K562 (cell line): ENCODE data around the gene CTBP2. TPM values are rescaled to one million over a fixed set of nuclear protein-coding genes. Genes with fewer than 3 reads are reported as not detected.
A peak's percentile ranks its signal among the peaks of the same experiment; 100 is the strongest.

ENCODE experiments used
- CHAMP1 ChIP-seq: fragments of 450-650 bp; IDR thresholded peaks from 2 replicates; pipeline ENCODE4 v1.6.1; 2016; ENCODE audit warnings: mild to moderate bottlenecking
- EP300 ChIP-seq: IDR thresholded peaks from 2 replicates; pipeline ENCODE4 v1.6.1; 2012; ENCODE audit warnings: low read length, improper control_type of control experiment
- ETS1 ChIP-seq: conservative IDR thresholded peaks from 2 replicates; pipeline ENCODE4 v1.6.1; 2011; ENCODE audit warnings: low read depth, mild to moderate bottlenecking, low read length; ENCODE audit not compliant: control insufficient read depth
- FOXP1 ChIP-seq: sonication (generic); formaldehyde crosslinking; IDR thresholded peaks from 2 replicates; pipeline ENCODE4 v1.8.0; 2022; ENCODE audit warnings: mild to moderate bottlenecking, missing genetic modification reagents
- KLF16 ChIP-seq: IDR thresholded peaks from 2 replicates; pipeline ENCODE4 v1.6.1; 2016; ENCODE audit warnings: antibody characterized with exemption
- NCOR1 ChIP-seq: fragments of 450-650 bp; IDR thresholded peaks from 2 replicates; pipeline ENCODE4 v1.6.1; 2016; ENCODE audit warnings: mild to moderate bottlenecking, moderate library complexity
- POLR2AphosphoS5 ChIP-seq: IDR thresholded peaks from 2 replicates; pipeline ENCODE4 v1.6.1; 2011; ENCODE audit warnings: mild to moderate bottlenecking, low read depth, low read length, moderate library complexity; ENCODE audit not compliant: control insufficient read depth, insufficient read depth
- PRDM10 ChIP-seq: fragments of 450-650 bp; IDR thresholded peaks from 2 replicates; pipeline ENCODE4 v1.6.1; 2018; ENCODE audit not compliant: partially characterized antibody
- RFX5 ChIP-seq: IDR thresholded peaks from 2 replicates; pipeline ENCODE4 v1.6.1; 2011; ENCODE audit warnings: low read depth, mild to moderate bottlenecking, improper control_type of control experiment, low read length
- SIX5 ChIP-seq, 2 experiments: IDR thresholded peaks; 2 replicates each; pipeline ENCODE4 v1.6.1; 2011; ENCODE audit warnings: low read length in 2 of 2, borderline replicate concordance in 1 of 2, low read depth in 1 of 2, mild to moderate bottlenecking in 1 of 2, moderate library complexity in 1 of 2; ENCODE audit not compliant: insufficient read depth in 1 of 2
- SMARCA5 ChIP-seq: fragments of 450-650 bp; IDR thresholded peaks from 2 replicates; pipeline ENCODE4 v1.6.1; 2016
- TAF15 ChIP-seq: fragments of 200-400 bp; formaldehyde crosslinking; IDR thresholded peaks from 2 replicates; pipeline ENCODE4 v1.6.1; 2017; ENCODE audit warnings: mild to moderate bottlenecking, low read depth, low read length, moderate library complexity
- TAL1 ChIP-seq: fragments of 450-650 bp; IDR thresholded peaks from 2 replicates; pipeline ENCODE4 v1.6.1; 2016; ENCODE audit warnings: mild to moderate bottlenecking
- TCF3 ChIP-seq: sonication (generic); formaldehyde crosslinking; IDR thresholded peaks from 2 replicates; pipeline ENCODE4 v1.4.0; 2020; ENCODE audit warnings: mild to moderate bottlenecking, missing genetic modification reagents
- TEAD2 ChIP-seq: fragments of 450-650 bp; IDR thresholded peaks from 2 replicates; pipeline ENCODE4 v1.6.1; 2016; ENCODE audit warnings: missing genetic modification characterization, control low read depth, missing compliant biosample characterization
- TEAD4 ChIP-seq, 2 experiments: sonication (generic) in 1 of 2; formaldehyde crosslinking in 1 of 2; IDR thresholded peaks; 2 replicates each; pipeline versions ENCODE4 v1.6.1 to v1.8.0; 2012 to 2022; ENCODE audit warnings: borderline replicate concordance in 1 of 2, inconsistent platforms in 1 of 2, low read length in 1 of 2, mild to moderate bottlenecking in 1 of 2, missing genetic modification reagents in 1 of 2
- THRA ChIP-seq: fragments of 450-650 bp; IDR thresholded peaks from 2 replicates; pipeline ENCODE4 v1.6.1; 2017; ENCODE audit warnings: mild to moderate bottlenecking, moderate library complexity
- ZNF224 ChIP-seq: sonication (generic); formaldehyde crosslinking; IDR thresholded peaks from 2 replicates; pipeline ENCODE4 v1.8.0; 2022; ENCODE audit warnings: mild to moderate bottlenecking, missing genetic modification reagents
- ZNF668 ChIP-seq: fragments of 250-450 bp; sonication (Bioruptor Pico); IDR thresholded peaks from 2 replicates; pipeline ENCODE4 v1.8.0; 2022; ENCODE audit warnings: mild to moderate bottlenecking, inconsistent platforms
- polyA plus RNA-seq, 8 experiments: library from polyadenylated mRNA; depleted of rRNA in 4 of 8; stranded (reverse) in 5 of 8; unstranded in 3 of 8; fragments of >200 nt; fragmentation: Nextera tagmentation in 2 of 8; fragmentation: Illumina TruSeq in 1 of 8; extraction: Ambion mirVana in 2 of 8; extraction: Trizol in 1 of 8; gene quantifications; 2 replicates each; pipeline versions ENCODE4 v1.2.1 to v1.2.3, GENCODE V29; 2011 to 2014; ENCODE audit warnings: inconsistent platforms in 1 of 8, missing spikeins in 1 of 8
- total RNA-seq, 7 experiments: library from RNA; depleted of rRNA in 6 of 7; stranded (reverse); fragments of >200 nt in 6 of 7; fragmentation: Illumina TruSeq in 2 of 7; extraction: Trizol in 2 of 7; gene quantifications; 2 replicates each; pipeline versions ENCODE4 v1.2.1 to v1.2.3, GENCODE V29; 2011 to 2021; ENCODE audit warnings: low replicate concordance in 1 of 7

The CTBP2 gene
- total and polyA plus RNA-seq, 9 of the 15 experiments (the other 6 are each of a cell fraction or from before 2014, with no cell fraction given): 1.3 to 8.8 (median 5.1) TPM

GRCh38 chr10:125141860-125142484 lies 18.4 kb downstream of the CTBP2 start (continued):
- peak; percentile 18 for TF ChIP-seq PRDM10
- TF ChIP-seq NCOR1: peak; percentile 68
- peak; percentile 78 for TF ChIP-seq TCF3 (CRISPR knock-in tag)
- no peak for TF ChIP-seq CHAMP1
- TF ChIP-seq TEAD2: no peak
- TF ChIP-seq EP300: peak; percentile 56; the same call in 1 of the 2 replicates
- no peak for TF ChIP-seq TAF15
- TF ChIP-seq ZNF224 (CRISPR knock-in tag): no peak
- 0 out of 2 replicates have a peak, but pooled peaks have one; percentile 36 for TF ChIP-seq ETS1
- TF ChIP-seq ZNF668 (CRISPR knock-in tag): no peak
- TF ChIP-seq TEAD4 (IDR thresholded peaks at IDR 0.05; ENCODE audit: low read length): peak; percentile 70
- no peak for TF ChIP-seq TEAD4 (CRISPR knock-in tag; IDR thresholded peaks at IDR 0.05; ENCODE audit: borderline replicate concordance)
- peak; percentile 71; the same call in 1 of the 2 replicates for TF ChIP-seq POLR2AphosphoS5
- peak; percentile 61; the same call in 1 of the 2 replicates for TF ChIP-seq TAL1
- no peak for TF ChIP-seq RFX5
- TF ChIP-seq SIX5 (IDR thresholded peaks at IDR 0.05; ENCODE audit: borderline replicate concordance in 1 of 2, insufficient read depth in 1 of 2, low read depth in 1 of 2, low read length in 2 of 2): no peak
- TF ChIP-seq FOXP1 (CRISPR knock-in tag): no peak
- peak; percentile 65; the same call in 1 of the 2 replicates for TF ChIP-seq KLF16
- TF ChIP-seq SMARCA5: no peak
- TF ChIP-seq THRA: peak; percentile 50; the same call in 1 of the 2 replicates
